Type B pancreatic cell (in vitro differentiated cells): ENCODE data around the gene GOLGA6A. TPM values are rescaled to one million over a fixed set of nuclear protein-coding genes. Genes with fewer than 3 reads are reported as not detected.

Source experiments
- DNase-seq: peaks from one replicate; pipeline ENCODE4 v3.0.0; 2021; ENCODE audit warnings: mixed read lengths; ENCODE audit not compliant: unreplicated experiment; ENCODE audit errors: extremely low spot score
- H3K27ac Mint-ChIP-seq: 2 replicates; pipeline ENCODE4 v1.8.0; 2021; ENCODE audit warnings: mild to moderate bottlenecking, mixed read lengths
- H3K27me3 Mint-ChIP-seq: 2 replicates; pipeline ENCODE4 v1.8.0; 2021; ENCODE audit warnings: mixed read lengths
- H3K36me3 Mint-ChIP-seq: 2 replicates; pipeline ENCODE4 v1.8.0; 2021; ENCODE audit warnings: mixed read lengths
- H3K4me1 Mint-ChIP-seq: one replicate; pipeline ENCODE4 v1.8.0; 2021; ENCODE audit warnings: mixed read lengths; ENCODE audit not compliant: unreplicated experiment
- H3K4me3 Mint-ChIP-seq: 2 replicates; pipeline ENCODE4 v1.8.0; 2021; ENCODE audit warnings: mild to moderate bottlenecking, mixed read lengths
- H3K9me3 Mint-ChIP-seq: 2 replicates; pipeline ENCODE4 v1.8.0; 2021; ENCODE audit warnings: mixed read lengths
- total RNA-seq: library from RNA; stranded (reverse); gene quantifications from 2 replicates; pipeline ENCODE4 v1.2.1, GENCODE V29; 2021; ENCODE audit warnings: low replicate concordance
- TF ChIP-seq, protein P1 (sequence below): fragments of 200-600 bp; sonication (generic); conservative IDR thresholded peaks from 2 replicates; pipeline ENCODE4 v1.5.0; 2021; ENCODE audit warnings: antibody characterized with exemption, mild to moderate bottlenecking

The GOLGA6A gene
- total RNA-seq, 1 donor from 2014 or later = not detected

- Mint-ChIP-seq H3K27ac (no peak overlapping the region), H3K27me3 (no peaks in the 10 kb centered on the region), H3K4me3 (no peak overlapping the region), H3K9me3 (no peaks in the 10 kb centered on the region), H3K4me1 (peaks cover 3% of the 10 kb centered on the region), H3K36me3 (peaks cover 3% of the 10 kb centered on the region)
- DNase-seq = no peak
- TF ChIP-seq, protein P1, sequence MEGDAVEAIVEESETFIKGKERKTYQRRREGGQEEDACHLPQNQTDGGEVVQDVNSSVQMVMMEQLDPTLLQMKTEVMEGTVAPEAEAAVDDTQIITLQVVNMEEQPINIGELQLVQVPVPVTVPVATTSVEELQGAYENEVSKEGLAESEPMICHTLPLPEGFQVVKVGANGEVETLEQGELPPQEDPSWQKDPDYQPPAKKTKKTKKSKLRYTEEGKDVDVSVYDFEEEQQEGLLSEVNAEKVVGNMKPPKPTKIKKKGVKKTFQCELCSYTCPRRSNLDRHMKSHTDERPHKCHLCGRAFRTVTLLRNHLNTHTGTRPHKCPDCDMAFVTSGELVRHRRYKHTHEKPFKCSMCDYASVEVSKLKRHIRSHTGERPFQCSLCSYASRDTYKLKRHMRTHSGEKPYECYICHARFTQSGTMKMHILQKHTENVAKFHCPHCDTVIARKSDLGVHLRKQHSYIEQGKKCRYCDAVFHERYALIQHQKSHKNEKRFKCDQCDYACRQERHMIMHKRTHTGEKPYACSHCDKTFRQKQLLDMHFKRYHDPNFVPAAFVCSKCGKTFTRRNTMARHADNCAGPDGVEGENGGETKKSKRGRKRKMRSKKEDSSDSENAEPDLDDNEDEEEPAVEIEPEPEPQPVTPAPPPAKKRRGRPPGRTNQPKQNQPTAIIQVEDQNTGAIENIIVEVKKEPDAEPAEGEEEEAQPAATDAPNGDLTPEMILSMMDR = no peak
Observed at GRCh38 chr15:74045636-74046274, 36.6 kb downstream of the GOLGA6A start.

DNA sequence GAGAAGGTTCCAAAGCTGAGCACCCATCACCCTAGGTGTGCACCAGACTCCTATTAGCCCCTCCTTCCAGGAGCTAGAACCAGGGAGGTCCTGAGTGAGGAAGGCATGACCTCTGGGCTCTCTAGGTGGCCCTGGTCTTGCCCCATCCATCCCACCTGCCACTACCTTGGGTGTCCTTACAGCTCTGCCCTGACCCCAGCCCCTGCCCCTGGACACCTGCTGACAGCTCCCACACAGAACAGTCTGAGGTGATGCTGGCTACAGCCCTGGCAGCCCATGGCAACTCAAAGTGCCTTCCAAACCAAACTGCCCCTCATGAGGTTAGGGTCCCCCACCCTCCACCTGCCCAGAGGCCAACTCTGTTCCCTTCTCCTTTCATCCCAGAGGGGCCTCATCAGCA, 37.2 kb downstream of the GOLGA6A start:
- peaks cover 3% of the 10 kb centered on the region for H3K36me3 Mint-ChIP-seq
- no peak overlapping the region for H3K4me3 Mint-ChIP-seq
- H3K27me3 Mint-ChIP-seq = no peaks in the 10 kb centered on the region
- H3K4me1 Mint-ChIP-seq = no peaks in the 10 kb centered on the region
- TF ChIP-seq, protein P1 = no peak
- DNase-seq = no peak
- no peaks in the 10 kb centered on the region for H3K9me3 Mint-ChIP-seq
- no peak overlapping the region for H3K27ac Mint-ChIP-seq

GRCh38 chr15:74044267-74045110, 37.9 kb downstream of the GOLGA6A start:
- H3K9me3 Mint-ChIP-seq = no peaks in the 10 kb centered on the region
- DNase-seq = no peak
- peaks cover 3% of the 10 kb centered on the region for H3K36me3 Mint-ChIP-seq
- H3K27me3 Mint-ChIP-seq = no peaks in the 10 kb centered on the region
- TF ChIP-seq, protein P1 = no peak
- H3K4me3 Mint-ChIP-seq = no peak overlapping the region
- H3K27ac Mint-ChIP-seq = no peak overlapping the region
- H3K4me1 Mint-ChIP-seq = no peaks in the 10 kb centered on the region

GRCh38 chr15:74043425-74044266, 38.7 kb downstream of the GOLGA6A start:
- Mint-ChIP-seq H3K4me3 (no peak overlapping the region), H3K9me3 (no peaks in the 10 kb centered on the region), H3K4me1 (no peaks in the 10 kb centered on the region), H3K36me3 (peaks cover 3% of the 10 kb centered on the region), H3K27ac (no peak overlapping the region), H3K27me3 (no peaks in the 10 kb centered on the region)
- DNase-seq = no peak
- TF ChIP-seq, protein P1 = no peak

DNA sequence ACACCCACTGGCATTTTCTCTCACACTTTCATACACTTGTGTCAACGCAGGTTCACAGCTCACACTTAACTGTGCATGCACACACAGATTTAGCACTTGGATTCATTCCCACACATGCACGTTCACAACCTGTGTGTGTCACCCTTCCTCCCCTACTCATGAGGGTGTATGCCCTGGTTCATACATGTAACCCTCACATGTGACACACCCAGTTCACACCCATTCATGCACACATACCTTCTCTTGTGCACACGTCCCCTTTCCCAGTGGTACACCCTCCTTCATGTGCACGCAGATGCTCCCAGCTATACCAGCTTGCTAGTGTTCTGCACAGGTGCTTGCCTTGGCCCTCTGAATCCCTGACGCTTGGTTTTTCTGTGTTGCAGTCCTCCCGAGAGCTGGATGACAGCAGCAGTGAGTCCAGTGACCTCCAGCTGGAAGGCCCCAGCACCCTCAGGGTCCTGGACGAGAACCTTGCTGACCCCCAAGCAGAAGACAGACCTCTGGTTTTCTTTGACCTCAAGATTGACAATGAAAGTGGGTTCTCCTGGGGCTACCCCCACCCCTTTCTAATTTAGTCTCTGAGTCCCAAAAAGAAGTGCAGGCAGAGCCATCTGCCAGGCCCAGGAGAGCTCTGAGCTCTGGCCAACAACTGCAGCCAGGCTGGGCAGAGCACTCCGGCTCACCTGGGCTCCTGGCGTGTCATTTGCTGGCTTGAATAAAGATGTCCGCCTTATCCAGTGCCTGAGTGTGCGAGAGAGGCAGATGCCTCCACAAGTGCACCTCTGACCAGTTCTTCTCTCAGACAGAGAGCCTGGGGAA, 39.5 kb downstream of the GOLGA6A start:
- peaks cover 3% of the 10 kb centered on the region for H3K36me3 Mint-ChIP-seq
- H3K27ac Mint-ChIP-seq = no peak overlapping the region
- H3K9me3 Mint-ChIP-seq = no peaks in the 10 kb centered on the region
- H3K27me3 Mint-ChIP-seq = no peaks in the 10 kb centered on the region
- TF ChIP-seq, protein P1 = no peak
- DNase-seq = no peak
- H3K4me1 Mint-ChIP-seq = no peaks in the 10 kb centered on the region
- no peak overlapping the region for H3K4me3 Mint-ChIP-seq
